AG10803 (cell line): ENCODE results near the gene DHRSX.
"Not testable (repeated sequence)": the region's sequence is repeated elsewhere in the genome, so short reads cannot be mapped to it uniquely, and the experiment has no call there.

Source experiments
- DNase-seq: peaks from one replicate; pipeline ENCODE4 v3.0.0; 2010; ENCODE audit warnings: low read depth
- H3K4me3 ChIP-seq: 2 replicates; pipeline ENCODE4 v1.5.1; 2011; ENCODE audit warnings: mild to moderate bottlenecking, low read length, control low read depth
- CTCF ChIP-seq: conservative IDR thresholded peaks from 2 replicates; pipeline ENCODE4 v1.5.1; 2011; ENCODE audit warnings: mild to moderate bottlenecking, low read length, control low read depth, inconsistent platforms

DHRSX gene

GRCh38 chrX:2243913-2244460 lies 256.8 kb downstream of the DHRSX start:
- no peak overlapping the region for H3K4me3 ChIP-seq
- DNase-seq = peak; percentile 90
- TF ChIP-seq CTCF = no peak

- H3K4me3 ChIP-seq = no peak overlapping the region
- no peak for TF ChIP-seq CTCF
- no peak for DNase-seq
These were observed 257.8 kb downstream of the DHRSX start for GRCh38 chrX:2242980-2243379.

- H3K4me3 ChIP-seq = no peak overlapping the region
- no peak for TF ChIP-seq CTCF
- DNase-seq = no peak
These were observed 258.4 kb downstream of the DHRSX start for GRCh38 chrX:2242326-2242725.

- not testable (repeated sequence) for H3K4me3 ChIP-seq, DNase-seq
These were observed 259.3 kb downstream of the DHRSX start for GRCh38 chrX:2241496-2241895.

- not testable (repeated sequence) for H3K4me3 ChIP-seq, DNase-seq
These were observed 260.0 kb downstream of the DHRSX start for GRCh38 chrX:2240761-2241160.

GRCh38 chrX:2237976-2238375 lies 262.8 kb downstream of the DHRSX start:
- DNase-seq = no peak
- TF ChIP-seq CTCF = no peak
- H3K4me3 ChIP-seq = no peak overlapping the region

GRCh38 chrX:2231570-2232192 lies 269.1 kb downstream of the DHRSX start:
- DNase-seq = no peak
- H3K4me3 ChIP-seq = no peak overlapping the region
- TF ChIP-seq CTCF = no peak

- H3K4me3 ChIP-seq = no peak overlapping the region
- TF ChIP-seq CTCF = no peak
- DNase-seq = no peak
These were observed 270.3 kb downstream of the DHRSX start for GRCh38 chrX:2230457-2230856.
